Activated CD4-positive, alpha-beta T cell treated with anti-CD3 and anti-CD28 coated beads, Interleukin-2, amount 10 ng/mL, durations not matched to agents 7 days and 5 days (primary cell): ENCODE data around the gene MDK. TPM values are rescaled to one million over a fixed set of nuclear protein-coding genes. Genes with fewer than 3 reads are reported as not detected.
A peak's percentile ranks its signal among the peaks of the same experiment; 100 is the strongest.
"Not testable (repeated sequence)": the region's sequence is repeated elsewhere in the genome, so short reads cannot be mapped to it uniquely, and the experiment has no call there.

Source experiments
- CTCF ChIA-PET: fragments of 350-600 bp; sonication (Branson Sonifier 250); formaldehyde crosslinking; loops from one replicate; lab custom pipeline; 2021; ENCODE audit warnings: antibody characterized with exemption; lab: Charles Lee
- POLR2A ChIA-PET: fragments of 350-600 bp; sonication (Branson Sonifier 250); formaldehyde crosslinking; loops from one replicate; lab custom pipeline; 2021; ENCODE audit warnings: antibody characterized with exemption; lab: Charles Lee
- DNase-seq: peaks from one replicate; pipeline ENCODE4 v3.0.0-alpha.2; 2020
- H3K27ac Mint-ChIP-seq: one replicate; pipeline ENCODE4 v1.8.0; 2021; ENCODE audit warnings: mild to moderate bottlenecking, moderate library complexity, mixed read lengths
- H3K27me3 Mint-ChIP-seq: one replicate; pipeline ENCODE4 v1.8.0; 2021; ENCODE audit warnings: mixed read lengths
- H3K36me3 Mint-ChIP-seq: one replicate; pipeline ENCODE4 v1.8.0; 2021; ENCODE audit warnings: low read depth, mixed read lengths
- H3K4me1 Mint-ChIP-seq: one replicate; pipeline ENCODE4 v1.8.0; 2021; ENCODE audit warnings: mixed read lengths
- H3K4me3 Mint-ChIP-seq: one replicate; pipeline ENCODE4 v1.8.0; 2021; ENCODE audit warnings: mild to moderate bottlenecking, moderate library complexity, mixed read lengths
- H3K9me3 Mint-ChIP-seq: one replicate; pipeline ENCODE4 v1.8.0; 2021; ENCODE audit warnings: mixed read lengths
- total RNA-seq, 2 experiments: library from RNA; stranded (reverse); gene quantifications; one replicate each; pipeline ENCODE4 v1.2.3, GENCODE V29; 2021

The MDK gene
- total RNA-seq, 2 experiments from 2014 or later, result 8.2 to 10.5 TPM

- no peaks in the 10 kb centered on the region for H3K27me3 Mint-ChIP-seq
- CTCF ChIA-PET, result interaction anchor here (2.0 to 18.0 kb wide), 2 partner anchors 12 to 123 kb away, joined by 4 to 280 read pairs; partner anchors contain the start of gene DGKZ
- H3K9me3 Mint-ChIP-seq, result no peaks in the 10 kb centered on the region
- POLR2A ChIA-PET, result no interaction called here
- no peak overlapping the region for H3K4me3 Mint-ChIP-seq
- H3K27ac Mint-ChIP-seq, result peak overlapping the region; percentile 84
- no peak for DNase-seq
- peaks cover 49% of the 10 kb centered on the region for H3K4me1 Mint-ChIP-seq
- H3K36me3 Mint-ChIP-seq, result peaks cover 15% of the 10 kb centered on the region
Measured at GRCh38 chr11:46363031-46363407, 18.4 kb upstream of the MDK start.

GRCh38 chr11:46363455-46364005 lies 17.9 kb upstream of the MDK start:
- no peaks in the 10 kb centered on the region for H3K27me3 Mint-ChIP-seq
- DNase-seq, result no peak
- no peak overlapping the region for H3K27ac Mint-ChIP-seq
- H3K9me3 Mint-ChIP-seq, result no peaks in the 10 kb centered on the region
- peaks cover 52% of the 10 kb centered on the region for H3K4me1 Mint-ChIP-seq
- POLR2A ChIA-PET, result no interaction called here
- H3K4me3 Mint-ChIP-seq, result no peak overlapping the region
- peaks cover 19% of the 10 kb centered on the region for H3K36me3 Mint-ChIP-seq
- CTCF ChIA-PET, result interaction anchor here (2.0 to 18.0 kb wide), 2 partner anchors 12 to 124 kb away, joined by 4 to 280 read pairs; partner anchors contain the start of gene DGKZ

GRCh38 chr11:46364056-46364455 lies 17.4 kb upstream of the MDK start:
- no peak for DNase-seq
- peaks cover 20% of the 10 kb centered on the region for H3K36me3 Mint-ChIP-seq
- H3K27ac Mint-ChIP-seq, result no peak overlapping the region
- H3K4me3 Mint-ChIP-seq, result no peak overlapping the region
- H3K9me3 Mint-ChIP-seq, result no peaks in the 10 kb centered on the region
- POLR2A ChIA-PET, result no interaction called here
- peaks cover 48% of the 10 kb centered on the region for H3K4me1 Mint-ChIP-seq
- H3K27me3 Mint-ChIP-seq, result no peaks in the 10 kb centered on the region
- CTCF ChIA-PET, result interaction anchor here (2.0 to 18.0 kb wide), 2 partner anchors 13 to 124 kb away, joined by 4 to 280 read pairs; partner anchors contain the start of gene DGKZ

- peak overlapping the region; percentile 74 for H3K27ac Mint-ChIP-seq
Measured at GRCh38 chr11:46364791-46365190, 16.7 kb upstream of the MDK start.

GRCh38 chr11:46366260-46366659 lies 15.2 kb upstream of the MDK start:
- no peaks in the 10 kb centered on the region for H3K27me3 Mint-ChIP-seq
- ChIA-PET CTCF (interaction anchor here (0.9 to 18.0 kb wide), 2 partner anchors 10 to 15 kb away, joined by 4 to 280 read pairs; partner anchors contain the start of gene DGKZ), POLR2A (interaction anchor here (0.7 kb wide), 1 partner anchor 18 kb away, joined by 3 read pairs; no protein-coding TSS in a partner anchor)
- H3K4me3 Mint-ChIP-seq, result no peak overlapping the region
- H3K36me3 Mint-ChIP-seq, result peaks cover 33% of the 10 kb centered on the region
- no peak for DNase-seq
- peaks cover 43% of the 10 kb centered on the region for H3K4me1 Mint-ChIP-seq
- no peaks in the 10 kb centered on the region for H3K9me3 Mint-ChIP-seq
- no peak overlapping the region for H3K27ac Mint-ChIP-seq

More at GRCh38 chr11:46364791-46365190, 16.7 kb upstream of the MDK start:
- Mint-ChIP-seq H3K4me1 (peaks cover 52% of the 10 kb centered on the region), H3K27me3 (no peaks in the 10 kb centered on the region), H3K9me3 (no peaks in the 10 kb centered on the region), H3K4me3 (no peak overlapping the region), H3K36me3 (peaks cover 26% of the 10 kb centered on the region)
- DNase-seq, result no peak
- ChIA-PET CTCF (interaction anchor here (1.1 to 18.0 kb wide), 4 partner anchors 13 to 65 kb away, joined by 3 to 280 read pairs (median 5); partner anchors contain the start of gene DGKZ), POLR2A (no interaction called here)

- no peak overlapping the region for H3K27ac Mint-ChIP-seq
- CTCF ChIA-PET, result interaction anchor here (18.0 kb wide), 1 partner anchor 15 kb away, joined by 280 read pairs; the partner anchor contains the start of gene DGKZ
- H3K4me3 Mint-ChIP-seq, result no peak overlapping the region
- H3K36me3 Mint-ChIP-seq, result peaks cover 33% of the 10 kb centered on the region
- H3K27me3 Mint-ChIP-seq, result no peaks in the 10 kb centered on the region
- no peak for DNase-seq
- no peaks in the 10 kb centered on the region for H3K9me3 Mint-ChIP-seq
- POLR2A ChIA-PET, result no interaction called here
- H3K4me1 Mint-ChIP-seq, result peaks cover 39% of the 10 kb centered on the region
Measured at GRCh38 chr11:46366661-46367161, 14.8 kb upstream of the MDK start.

GRCh38 chr11:46367244-46367915 lies 14.1 kb upstream of the MDK start:
- H3K4me3 Mint-ChIP-seq, result no peak overlapping the region
- no peaks in the 10 kb centered on the region for H3K9me3 Mint-ChIP-seq
- ChIA-PET POLR2A (no interaction called here), CTCF (interaction anchor here (0.7 to 18.0 kb wide), 6 partner anchors 12 to 128 kb away, joined by 3 to 280 read pairs (median 6); partner anchors contain the start of gene DGKZ)
- peaks cover 36% of the 10 kb centered on the region for H3K36me3 Mint-ChIP-seq
- no peak overlapping the region for H3K27ac Mint-ChIP-seq
- no peaks in the 10 kb centered on the region for H3K27me3 Mint-ChIP-seq
- DNase-seq, result peak; percentile 74
- peaks cover 33% of the 10 kb centered on the region for H3K4me1 Mint-ChIP-seq

- H3K36me3 Mint-ChIP-seq, result peaks cover 37% of the 10 kb centered on the region
- no peak overlapping the region for H3K27ac Mint-ChIP-seq
- H3K4me3 Mint-ChIP-seq, result no peak overlapping the region
- H3K4me1 Mint-ChIP-seq, result peaks cover 28% of the 10 kb centered on the region
- no peaks in the 10 kb centered on the region for H3K9me3 Mint-ChIP-seq
- no peaks in the 10 kb centered on the region for H3K27me3 Mint-ChIP-seq
- ChIA-PET CTCF (interaction anchor here (0.7 to 18.0 kb wide), 6 partner anchors 11 to 128 kb away, joined by 3 to 280 read pairs (median 6); partner anchors contain the start of gene DGKZ), POLR2A (no interaction called here)
- DNase-seq, result no peak
Measured at GRCh38 chr11:46367916-46368267, 13.6 kb upstream of the MDK start.

GRCh38 chr11:46369458-46370152 lies 11.9 kb upstream of the MDK start:
- Mint-ChIP-seq H3K9me3 (no peaks in the 10 kb centered on the region), H3K27ac (no peak overlapping the region), H3K4me1 (peaks cover 18% of the 10 kb centered on the region), H3K36me3 (peaks cover 38% of the 10 kb centered on the region), H3K4me3 (no peak overlapping the region), H3K27me3 (no peaks in the 10 kb centered on the region)
- DNase-seq, result peak; percentile 62
- CTCF ChIA-PET, result interaction anchor here (1.1 to 18.0 kb wide), 3 partner anchors 9 to 19 kb away, joined by 3 to 280 read pairs (median 8); partner anchors contain the start of gene DGKZ
- POLR2A ChIA-PET, result no interaction called here

GRCh38 chr11:46370253-46370652 lies 11.2 kb upstream of the MDK start:
- Mint-ChIP-seq H3K27me3 (no peaks in the 10 kb centered on the region), H3K27ac (no peak overlapping the region), H3K9me3 (no peaks in the 10 kb centered on the region), H3K4me3 (no peak overlapping the region), H3K4me1 (peaks cover 14% of the 10 kb centered on the region), H3K36me3 (peaks cover 39% of the 10 kb centered on the region)
- ChIA-PET POLR2A (no interaction called here), CTCF (interaction anchor here (18.0 kb wide), 1 partner anchor 19 kb away, joined by 280 read pairs; the partner anchor contains the start of gene DGKZ)
- no peak for DNase-seq

- H3K4me3 Mint-ChIP-seq, DNase-seq, H3K27me3 Mint-ChIP-seq, H3K9me3 Mint-ChIP-seq, H3K27ac Mint-ChIP-seq, POLR2A ChIA-PET: not testable (repeated sequence)
- CTCF ChIA-PET, result interaction anchor here (18.0 kb wide), 1 partner anchor 20 kb away, joined by 280 read pairs; the partner anchor contains the start of gene DGKZ
- Mint-ChIP-seq H3K4me1 (peaks cover 14% of the 10 kb centered on the region), H3K36me3 (peaks cover 41% of the 10 kb centered on the region)
Measured at GRCh38 chr11:46371262-46371661, 10.2 kb upstream of the MDK start.

GRCh38 chr11:46372086-46372485 lies 9.4 kb upstream of the MDK start:
- no peak overlapping the region for H3K4me3 Mint-ChIP-seq
- H3K36me3 Mint-ChIP-seq, result peaks cover 49% of the 10 kb centered on the region
- CTCF ChIA-PET, result interaction anchor here (1.6 to 18.0 kb wide), 2 partner anchors 21 to 157 kb away, joined by 5 to 280 read pairs; partner anchors contain the start of gene DGKZ
- H3K27ac Mint-ChIP-seq, result peak overlapping the region; percentile 41
- no peaks in the 10 kb centered on the region for H3K9me3 Mint-ChIP-seq
- no peak for DNase-seq
- POLR2A ChIA-PET, result no interaction called here
- no peaks in the 10 kb centered on the region for H3K27me3 Mint-ChIP-seq
- H3K4me1 Mint-ChIP-seq, result peaks cover 13% of the 10 kb centered on the region
